ENCODE data around the gene ITPKB.
A peak's percentile ranks its signal among the peaks of the same experiment; 100 is the strongest.

The ITPKB gene

GRCh38 chr1:226710501-226710900 is 28.6 kb downstream of the ITPKB start:
- TF ChIP-seq POLR2A (IDR thresholded peaks at IDR 0.05; ENCODE audit: low read depth, low read length), result no peak
- no peak for TF ChIP-seq SPI1 (IDR thresholded peaks at IDR 0.05; ENCODE audit: low read depth, low read length)
- no peak for TF ChIP-seq PAX5 (IDR thresholded peaks at IDR 0.05; ENCODE audit: insufficient read depth, low read length, severe bottlenecking)
- no peak for TF ChIP-seq POLR2AphosphoS5 (IDR thresholded peaks at IDR 0.05; ENCODE audit: low read depth, low read length)
- TF ChIP-seq TAF1 (IDR thresholded peaks at IDR 0.05; ENCODE audit: low read depth, low read length), result no peak
- TF ChIP-seq POU2F2 (IDR thresholded peaks at IDR 0.05; ENCODE audit: low read depth, low read length), result no peak
- DNase-seq (ENCODE audit: insufficient read length, low spot score) (no peak), FAIRE-seq (no peak)

DNA sequence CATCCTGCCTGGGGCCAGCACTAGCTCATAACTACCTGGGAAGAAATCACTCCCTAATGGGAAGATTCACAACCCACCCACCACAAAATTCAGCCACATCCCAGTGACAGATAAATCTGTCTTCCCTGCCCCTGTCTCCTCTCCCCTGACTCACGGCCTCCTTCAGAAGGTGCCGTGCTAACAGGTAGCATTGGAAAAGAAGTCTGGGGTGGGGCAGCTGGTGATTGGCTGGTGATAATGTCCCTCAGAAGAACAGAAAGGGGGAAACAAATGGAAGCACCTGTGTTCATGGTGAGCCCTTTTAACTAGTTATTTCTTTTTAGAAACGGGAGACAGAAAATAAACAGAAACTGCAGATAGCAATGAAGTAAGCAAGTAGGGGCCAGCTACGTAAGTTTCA is 29.1 kb downstream of the ITPKB start:
- no peak for TF ChIP-seq POLR2AphosphoS5 (IDR thresholded peaks at IDR 0.05; ENCODE audit: low read depth, low read length)
- TF ChIP-seq TAF1 (IDR thresholded peaks at IDR 0.05; ENCODE audit: low read depth, low read length), result no peak
- no peak for TF ChIP-seq POLR2A (IDR thresholded peaks at IDR 0.05; ENCODE audit: low read depth, low read length)
- FAIRE-seq (no peak), DNase-seq (ENCODE audit: insufficient read length, low spot score) (no peak)

DNA sequence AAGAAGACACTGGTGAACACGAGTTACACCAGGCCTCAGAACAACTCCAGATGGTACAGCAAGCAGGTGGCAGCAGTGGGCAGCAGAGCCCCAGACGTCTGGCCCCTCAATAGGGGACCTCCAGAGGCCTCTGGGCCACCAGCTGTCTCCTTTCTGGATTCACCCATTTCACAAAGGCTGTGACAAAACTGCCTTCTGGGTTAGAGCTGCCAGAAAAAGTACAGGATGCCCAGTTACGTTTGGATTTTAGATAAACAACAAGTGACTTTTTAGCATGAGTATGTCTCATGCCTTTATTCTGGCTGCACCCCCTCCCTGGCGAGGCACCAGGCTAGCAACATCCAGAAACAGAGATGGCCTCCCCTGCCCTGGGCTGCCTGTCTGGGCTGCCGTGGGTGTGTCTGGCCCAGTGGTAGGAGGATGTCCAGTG is 30.1 kb downstream of the ITPKB start:
- no peak for FAIRE-seq
- no peak for DNase-seq (ENCODE audit: insufficient read length, low spot score)
- no peak for TF ChIP-seq PAX5 (IDR thresholded peaks at IDR 0.05; ENCODE audit: insufficient read depth, low read length, severe bottlenecking)
- no peak for TF ChIP-seq POU2F2 (IDR thresholded peaks at IDR 0.05; ENCODE audit: low read depth, low read length)
- no peak for TF ChIP-seq POLR2AphosphoS5 (IDR thresholded peaks at IDR 0.05; ENCODE audit: low read depth, low read length)
- no peak for TF ChIP-seq SPI1 (IDR thresholded peaks at IDR 0.05; ENCODE audit: low read depth, low read length)
- TF ChIP-seq POLR2A (IDR thresholded peaks at IDR 0.05; ENCODE audit: low read depth, low read length), result no peak
- no peak for TF ChIP-seq TAF1 (IDR thresholded peaks at IDR 0.05; ENCODE audit: low read depth, low read length)

GRCh38 chr1:226708342-226708780 is 30.7 kb downstream of the ITPKB start:
- no peak for TF ChIP-seq POLR2AphosphoS5 (IDR thresholded peaks at IDR 0.05; ENCODE audit: low read depth, low read length)
- TF ChIP-seq SPI1 (IDR thresholded peaks at IDR 0.05; ENCODE audit: low read depth, low read length), result no peak
- TF ChIP-seq PAX5 (IDR thresholded peaks at IDR 0.05; ENCODE audit: insufficient read depth, low read length, severe bottlenecking), result no peak
- TF ChIP-seq POLR2A (IDR thresholded peaks at IDR 0.05; ENCODE audit: low read depth, low read length), result no peak
- no peak for TF ChIP-seq POU2F2 (IDR thresholded peaks at IDR 0.05; ENCODE audit: low read depth, low read length)
- TF ChIP-seq TAF1 (IDR thresholded peaks at IDR 0.05; ENCODE audit: low read depth, low read length), result no peak
- FAIRE-seq, result peak; percentile 61
- DNase-seq (ENCODE audit: insufficient read length, low spot score), result no peak

- no peak for FAIRE-seq
- TF ChIP-seq SPI1 (IDR thresholded peaks at IDR 0.05; ENCODE audit: low read depth, low read length), result no peak
- no peak for TF ChIP-seq PAX5 (IDR thresholded peaks at IDR 0.05; ENCODE audit: insufficient read depth, low read length, severe bottlenecking)
- TF ChIP-seq POLR2A (IDR thresholded peaks at IDR 0.05; ENCODE audit: low read depth, low read length), result no peak
- TF ChIP-seq POLR2AphosphoS5 (IDR thresholded peaks at IDR 0.05; ENCODE audit: low read depth, low read length), result no peak
- TF ChIP-seq POU2F2 (IDR thresholded peaks at IDR 0.05; ENCODE audit: low read depth, low read length), result no peak
- TF ChIP-seq TAF1 (IDR thresholded peaks at IDR 0.05; ENCODE audit: low read depth, low read length), result no peak
- no peak for DNase-seq (ENCODE audit: insufficient read length, low spot score)
Measured at GRCh38 chr1:226706684-226707083, 32.4 kb downstream of the ITPKB start.

GRCh38 chr1:226704169-226704937 is 34.7 kb downstream of the ITPKB start:
- DNase-seq (ENCODE audit: insufficient read length, low spot score), result no peak
- FAIRE-seq, result no peak
- no peak for TF ChIP-seq POLR2A (IDR thresholded peaks at IDR 0.05; ENCODE audit: low read depth, low read length)
- TF ChIP-seq POLR2AphosphoS5 (IDR thresholded peaks at IDR 0.05; ENCODE audit: low read depth, low read length), result no peak
- no peak for TF ChIP-seq PAX5 (IDR thresholded peaks at IDR 0.05; ENCODE audit: insufficient read depth, low read length, severe bottlenecking)
- no peak for TF ChIP-seq TAF1 (IDR thresholded peaks at IDR 0.05; ENCODE audit: low read depth, low read length)
- TF ChIP-seq SPI1 (IDR thresholded peaks at IDR 0.05; ENCODE audit: low read depth, low read length), result no peak
- TF ChIP-seq POU2F2 (IDR thresholded peaks at IDR 0.05; ENCODE audit: low read depth, low read length), result no peak

DNA sequence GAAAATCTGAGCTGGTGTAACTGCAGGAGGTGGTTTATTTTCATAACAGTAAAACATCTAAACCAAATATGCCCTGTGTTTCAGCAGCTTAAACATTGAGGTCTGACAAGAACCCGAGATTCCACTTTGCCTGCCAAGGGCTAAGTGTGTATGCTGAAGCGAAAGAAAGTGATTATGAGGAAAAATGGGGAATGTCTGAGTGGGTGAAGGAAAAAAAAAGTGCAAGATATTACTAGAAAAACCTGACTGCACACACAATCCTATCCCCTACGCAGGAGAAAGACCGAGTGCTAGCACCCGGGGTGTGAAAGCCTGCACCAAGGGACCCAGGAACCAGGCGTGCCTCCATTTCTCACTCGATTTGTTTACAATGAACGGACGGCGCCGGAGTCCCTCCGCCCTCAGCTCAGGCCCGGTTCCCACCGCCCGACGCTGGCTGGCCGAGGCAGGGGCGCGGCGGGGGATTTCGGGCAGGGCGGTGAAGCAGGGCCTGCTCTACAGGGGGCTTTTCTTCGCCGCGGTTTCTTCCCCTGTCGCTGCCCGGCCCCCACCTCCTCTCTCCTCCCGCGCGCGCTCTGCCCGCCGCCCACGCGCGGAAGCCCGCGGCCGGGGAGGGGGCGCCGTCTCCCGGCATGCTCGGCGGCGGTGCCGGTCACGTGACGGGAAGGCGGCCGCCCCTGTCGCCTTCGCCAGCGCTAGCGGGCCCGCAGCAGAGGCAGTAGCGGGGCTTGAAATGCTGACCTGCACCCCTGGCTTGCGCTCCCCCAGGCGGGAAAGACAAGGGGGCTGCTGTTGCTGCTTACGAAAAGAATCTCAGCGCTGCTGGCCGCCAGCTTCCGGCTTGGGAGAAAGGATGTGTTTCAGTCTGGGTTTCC is 35.9 kb downstream of the ITPKB start:
- TF ChIP-seq POU2F2 (IDR thresholded peaks at IDR 0.05; ENCODE audit: low read depth, low read length) (peak; percentile 49; the same call in 1 of the 2 replicates), POLR2AphosphoS5 (IDR thresholded peaks at IDR 0.05; ENCODE audit: low read depth, low read length) (peak; percentile 93), TAF1 (IDR thresholded peaks at IDR 0.05; ENCODE audit: low read depth, low read length) (peak; percentile 58; the same call in 1 of the 2 replicates), POLR2A (IDR thresholded peaks at IDR 0.05; ENCODE audit: low read depth, low read length) (peak; percentile 80), PAX5 (IDR thresholded peaks at IDR 0.05; ENCODE audit: insufficient read depth, low read length, severe bottlenecking) (peak; percentile 48), SPI1 (IDR thresholded peaks at IDR 0.05; ENCODE audit: low read depth, low read length) (no peak)
- FAIRE-seq (peak; percentile 89), DNase-seq (ENCODE audit: insufficient read length, low spot score) (peak; percentile 84)

- TF ChIP-seq TAF1 (IDR thresholded peaks at IDR 0.05; ENCODE audit: low read depth, low read length) (no peak), POLR2A (IDR thresholded peaks at IDR 0.05; ENCODE audit: low read depth, low read length) (0 out of 2 replicates have a peak, but pooled peaks have one; percentile 27), POU2F2 (IDR thresholded peaks at IDR 0.05; ENCODE audit: low read depth, low read length) (no peak), POLR2AphosphoS5 (IDR thresholded peaks at IDR 0.05; ENCODE audit: low read depth, low read length) (no peak), PAX5 (IDR thresholded peaks at IDR 0.05; ENCODE audit: insufficient read depth, low read length, severe bottlenecking) (no peak), SPI1 (IDR thresholded peaks at IDR 0.05; ENCODE audit: low read depth, low read length) (no peak)
- peak; percentile 54 for FAIRE-seq
- DNase-seq (ENCODE audit: insufficient read length, low spot score), result no peak
Measured at GRCh38 chr1:226702318-226702956, 36.6 kb downstream of the ITPKB start.

Data from GM12891 (cell line).